Measurements from ENCODE around the gene ACVR1B. TPM values are rescaled to one million over a fixed set of nuclear protein-coding genes. Genes with fewer than 3 reads are reported as not detected.

Gene ACVR1B
- total and polyA plus RNA-seq, 2 donors (not counting 3 experiments of a cell fraction or from before 2014, with no cell fraction given): 29.0 to 33.7 TPM

- ChIA-PET POLR2A (interaction anchor here (1.3 to 2.7 kb wide), 4 partner anchors 10 to 28 kb away, joined by 3 to 12 read pairs (median 8); no protein-coding TSS in a partner anchor), CTCF (interaction anchor here (1.0 to 12.8 kb wide), 15 partner anchors 12 to 502 kb away, joined by 3 to 393 read pairs (median 8); partner anchors contain the start of genes ACVRL1 and ANKRD33)
- Histone ChIP-seq H3K27me3 (ENCODE audit: control insufficient read depth in 2 of 2, insufficient read depth in 2 of 2, low read length in 2 of 2) (no peaks in the 10 kb centered on the region), H3K27ac (ENCODE audit: insufficient read depth, low read depth, low read length) (peak overlapping the region; percentile 99), H3K79me2 (ENCODE audit: control insufficient read depth, insufficient read depth, low read length) (peaks cover 12% of the 10 kb centered on the region), H3K9me1 (replicated peaks; ENCODE audit: control insufficient read depth, extremely low read depth, insufficient read depth, low read length) (no peaks in the 10 kb centered on the region), H3K9ac (replicated peaks; ENCODE audit: extremely low read depth, insufficient read depth, low read length) (no peak overlapping the region), H3K9me3 (replicated peaks; ENCODE audit: control insufficient read depth, insufficient read depth, low read length) (no peaks in the 10 kb centered on the region), H3K4me1 (ENCODE audit: control insufficient read depth, extremely low read depth, insufficient read depth, low read length) (peaks cover 54% of the 10 kb centered on the region), H3K36me3 (ENCODE audit: control insufficient read depth in 2 of 2, extremely low read depth in 1 of 2, insufficient read depth in 2 of 2, low read length in 2 of 2) (peaks cover 25 to 30% of the 10 kb centered on the region in 2 experiments), H3K4me2 (ENCODE audit: insufficient read depth, low read length) (no peak overlapping the region), H2AFZ (ENCODE audit: low read depth, low read length) (no peak overlapping the region), H3K4me3 (replicated peaks in 1 of 3; ENCODE audit: insufficient read depth in 1 of 3, low read depth in 1 of 3, low read length in 3 of 3) (no peak overlapping the region), H4K20me1 (replicated peaks; ENCODE audit: control insufficient read depth, extremely low read depth, insufficient read depth, low read length) (no peaks in the 10 kb centered on the region)
- no peak for DNase-seq (ENCODE audit: low read depth, low spot score)
- intact Hi-C loops (cut with micrococcal nuclease) (loop anchor here (1.0 kb wide), 1 partner anchor 12 kb away; no protein-coding TSS in a partner anchor), dilution Hi-C loops (cut with MboI; ENCODE audit: extremely low pct_ligation_motif_present, low sequenced_read_pairs) (no loop called here)
- TF ChIP-seq FOS (IDR thresholded peaks at IDR 0.05; ENCODE audit: borderline replicate concordance, insufficient read depth, low read length) (no peak), JUN (IDR thresholded peaks at IDR 0.05; ENCODE audit: borderline replicate concordance, insufficient read depth, insufficient read length, low read depth) (no peak)
- TF ChIP-seq, protein P1, sequence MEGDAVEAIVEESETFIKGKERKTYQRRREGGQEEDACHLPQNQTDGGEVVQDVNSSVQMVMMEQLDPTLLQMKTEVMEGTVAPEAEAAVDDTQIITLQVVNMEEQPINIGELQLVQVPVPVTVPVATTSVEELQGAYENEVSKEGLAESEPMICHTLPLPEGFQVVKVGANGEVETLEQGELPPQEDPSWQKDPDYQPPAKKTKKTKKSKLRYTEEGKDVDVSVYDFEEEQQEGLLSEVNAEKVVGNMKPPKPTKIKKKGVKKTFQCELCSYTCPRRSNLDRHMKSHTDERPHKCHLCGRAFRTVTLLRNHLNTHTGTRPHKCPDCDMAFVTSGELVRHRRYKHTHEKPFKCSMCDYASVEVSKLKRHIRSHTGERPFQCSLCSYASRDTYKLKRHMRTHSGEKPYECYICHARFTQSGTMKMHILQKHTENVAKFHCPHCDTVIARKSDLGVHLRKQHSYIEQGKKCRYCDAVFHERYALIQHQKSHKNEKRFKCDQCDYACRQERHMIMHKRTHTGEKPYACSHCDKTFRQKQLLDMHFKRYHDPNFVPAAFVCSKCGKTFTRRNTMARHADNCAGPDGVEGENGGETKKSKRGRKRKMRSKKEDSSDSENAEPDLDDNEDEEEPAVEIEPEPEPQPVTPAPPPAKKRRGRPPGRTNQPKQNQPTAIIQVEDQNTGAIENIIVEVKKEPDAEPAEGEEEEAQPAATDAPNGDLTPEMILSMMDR (IDR thresholded peaks at IDR 0.05; ENCODE audit: extremely low read depth in 1 of 2, insufficient read depth in 1 of 2, low read depth in 1 of 2, low read length in 2 of 2): no peak
- FAIRE-seq: no peak
- no TSS peak for BruUV-seq (replicated peaks)
Observed at GRCh38 chr12:51922146-51922545, 29.4 kb upstream of the ACVR1B start.
